PFSK-1 (cell line): ENCODE results near the gene KRTAP1-4.
"Not testable (repeated sequence)": the region's sequence is repeated elsewhere in the genome, so short reads cannot be mapped to it uniquely, and the experiment has no call there.

Experiments used
- FOXP2 ChIP-seq: optimal IDR thresholded peaks from 2 replicates; pipeline ENCODE3; 2011; ENCODE audit warnings: borderline replicate concordance, control low read depth, inconsistent platforms; ENCODE audit not compliant: insufficient read depth; ENCODE audit errors: extremely low read length, extremely low read depth
- POLR2AphosphoS5 ChIP-seq: IDR thresholded peaks from 2 replicates; pipeline ENCODE4 v1.6.1; 2012; ENCODE audit warnings: low read depth, mild to moderate bottlenecking, control low read depth, low read length, moderate library complexity
- SIN3A ChIP-seq: IDR thresholded peaks from 2 replicates; pipeline ENCODE4 v1.6.1; 2012; ENCODE audit warnings: mild to moderate bottlenecking, low read length, moderate library complexity, borderline replicate concordance; ENCODE audit not compliant: insufficient read depth
- TAF1 ChIP-seq: IDR thresholded peaks from 2 replicates; pipeline ENCODE4 v1.6.1; 2012; ENCODE audit warnings: low read length, control low read depth, borderline replicate concordance; ENCODE audit not compliant: insufficient read depth
- TF ChIP-seq, protein P1 (sequence below), 2 experiments: IDR thresholded peaks; 2 replicates each; pipeline versions ENCODE4 v1.6.1 to v1.8.0; 2011 to 2012; ENCODE audit warnings: low read depth in 2 of 2, low read length in 2 of 2, control low read depth in 1 of 2, inconsistent platforms in 1 of 2, mild to moderate bottlenecking in 1 of 2, moderate library complexity in 1 of 2; ENCODE audit not compliant: insufficient read depth in 1 of 2

Gene KRTAP1-4

GRCh38 chr17:41055130-41055529, 25.1 kb upstream of the KRTAP1-4 start, which contains the start of gene KRTAP2-2:
Gene KRTAP2-2 (minus strand): TSS chr17:41055230. CDS start chr17:41055211, 19 bp downstream.
- not testable (repeated sequence) for TF ChIP-seq TAF1, FOXP2, SIN3A

GRCh38 chr17:41054025-41054424, 24.0 kb upstream of the KRTAP1-4 start:
- TF ChIP-seq POLR2AphosphoS5 (no peak), TAF1 (no peak)

- TF ChIP-seq, protein P1, sequence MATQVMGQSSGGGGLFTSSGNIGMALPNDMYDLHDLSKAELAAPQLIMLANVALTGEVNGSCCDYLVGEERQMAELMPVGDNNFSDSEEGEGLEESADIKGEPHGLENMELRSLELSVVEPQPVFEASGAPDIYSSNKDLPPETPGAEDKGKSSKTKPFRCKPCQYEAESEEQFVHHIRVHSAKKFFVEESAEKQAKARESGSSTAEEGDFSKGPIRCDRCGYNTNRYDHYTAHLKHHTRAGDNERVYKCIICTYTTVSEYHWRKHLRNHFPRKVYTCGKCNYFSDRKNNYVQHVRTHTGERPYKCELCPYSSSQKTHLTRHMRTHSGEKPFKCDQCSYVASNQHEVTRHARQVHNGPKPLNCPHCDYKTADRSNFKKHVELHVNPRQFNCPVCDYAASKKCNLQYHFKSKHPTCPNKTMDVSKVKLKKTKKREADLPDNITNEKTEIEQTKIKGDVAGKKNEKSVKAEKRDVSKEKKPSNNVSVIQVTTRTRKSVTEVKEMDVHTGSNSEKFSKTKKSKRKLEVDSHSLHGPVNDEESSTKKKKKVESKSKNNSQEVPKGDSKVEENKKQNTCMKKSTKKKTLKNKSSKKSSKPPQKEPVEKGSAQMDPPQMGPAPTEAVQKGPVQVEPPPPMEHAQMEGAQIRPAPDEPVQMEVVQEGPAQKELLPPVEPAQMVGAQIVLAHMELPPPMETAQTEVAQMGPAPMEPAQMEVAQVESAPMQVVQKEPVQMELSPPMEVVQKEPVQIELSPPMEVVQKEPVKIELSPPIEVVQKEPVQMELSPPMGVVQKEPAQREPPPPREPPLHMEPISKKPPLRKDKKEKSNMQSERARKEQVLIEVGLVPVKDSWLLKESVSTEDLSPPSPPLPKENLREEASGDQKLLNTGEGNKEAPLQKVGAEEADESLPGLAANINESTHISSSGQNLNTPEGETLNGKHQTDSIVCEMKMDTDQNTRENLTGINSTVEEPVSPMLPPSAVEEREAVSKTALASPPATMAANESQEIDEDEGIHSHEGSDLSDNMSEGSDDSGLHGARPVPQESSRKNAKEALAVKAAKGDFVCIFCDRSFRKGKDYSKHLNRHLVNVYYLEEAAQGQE (IDR thresholded peaks at IDR 0.05; ENCODE audit: insufficient read depth in 1 of 2, low read depth in 2 of 2, low read length in 2 of 2) = no peak
- TF ChIP-seq FOXP2 = no peak
- TF ChIP-seq SIN3A = no peak
- no peak for TF ChIP-seq POLR2AphosphoS5
- no peak for TF ChIP-seq TAF1
Observed at GRCh38 chr17:41052566-41052965, 22.6 kb upstream of the KRTAP1-4 start.

DNA sequence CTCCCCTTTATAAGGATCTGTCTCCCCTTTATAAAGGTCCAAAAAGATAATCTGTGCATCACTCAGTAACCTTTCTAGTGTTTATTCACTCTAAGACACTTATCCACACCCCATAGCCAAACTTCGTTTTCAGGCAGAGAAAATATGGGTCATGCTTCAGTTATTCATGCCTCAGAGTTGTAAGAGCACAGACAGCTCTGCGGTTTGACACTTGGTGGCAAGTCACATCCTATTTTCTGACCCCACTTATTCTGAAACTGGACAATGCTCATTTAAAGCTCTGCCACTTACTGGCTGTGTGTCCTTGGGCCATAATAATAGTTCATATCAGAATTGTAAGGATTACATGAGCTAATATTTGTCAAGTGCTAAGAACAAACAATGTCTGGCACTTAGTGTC, 19.1 kb upstream of the KRTAP1-4 start:
- TF ChIP-seq FOXP2 = no peak
- TF ChIP-seq, protein P1 (IDR thresholded peaks at IDR 0.05; ENCODE audit: insufficient read depth in 1 of 2, low read depth in 2 of 2, low read length in 2 of 2) = no peak
- no peak for TF ChIP-seq POLR2AphosphoS5
- no peak for TF ChIP-seq TAF1
- TF ChIP-seq SIN3A = no peak

- TF ChIP-seq SIN3A = no peak
- TF ChIP-seq FOXP2 = no peak
- TF ChIP-seq POLR2AphosphoS5 = no peak
- TF ChIP-seq TAF1 = no peak
Observed at GRCh38 chr17:41048441-41048840, 18.4 kb upstream of the KRTAP1-4 start.

GRCh38 chr17:41046735-41047465, 16.9 kb upstream of the KRTAP1-4 start, which contains the start of gene KRTAP2-1:
Gene KRTAP2-1 (minus strand): TSS chr17:41047316. CDS start chr17:41047267, 49 bp downstream.
- TF ChIP-seq POLR2AphosphoS5, FOXP2, SIN3A: not testable (repeated sequence)

DNA sequence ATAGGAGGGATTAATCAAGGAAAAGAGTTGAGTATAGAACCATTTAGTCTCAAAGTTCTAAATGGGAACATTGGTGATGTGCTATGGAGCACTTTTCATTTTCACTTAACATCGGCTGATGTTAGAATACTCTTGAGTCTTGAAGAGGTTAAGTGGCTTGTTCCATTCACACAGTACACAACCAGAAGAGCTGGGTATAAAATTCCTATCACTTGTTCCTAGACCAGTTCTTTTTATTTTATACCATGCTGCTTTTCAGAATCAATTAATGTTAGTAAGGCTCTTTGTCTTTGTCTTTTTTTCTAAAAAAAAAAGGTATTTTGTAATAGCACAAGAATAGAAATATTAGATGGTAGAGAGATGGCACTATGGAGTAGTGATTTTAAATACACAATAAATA, 13.0 kb upstream of the KRTAP1-4 start:
- TF ChIP-seq FOXP2 (no peak), POLR2AphosphoS5 (no peak), SIN3A (no peak), TAF1 (no peak)
- TF ChIP-seq, protein P1 (IDR thresholded peaks at IDR 0.05; ENCODE audit: insufficient read depth in 1 of 2, low read depth in 2 of 2, low read length in 2 of 2) = no peak
